SU-DHL-6 (cell line): ENCODE measurements around the gene HOXA3.

Experiments used
- H2AFZ ChIP-seq: fragments of 200-600 bp; sonication (generic); 2 replicates; pipeline ENCODE4 v1.6.1; 2014; ENCODE audit warnings: low read depth, mild to moderate bottlenecking, moderate library complexity, mixed read lengths, antibody characterized with exemption, low read length; ENCODE audit not compliant: severe bottlenecking
- H3F3A ChIP-seq: fragments of 200-600 bp; shearing (Covaris generic); 2 replicates; pipeline ENCODE4 v1.6.0; 2016; ENCODE audit warnings: antibody characterized with exemption, mild to moderate bottlenecking; ENCODE audit not compliant: insufficient read depth
- H3K27ac ChIP-seq: fragments of 200-600 bp; sonication (generic); 2 replicates; pipeline ENCODE4 v1.5.1; 2016; ENCODE audit warnings: low read depth, mild to moderate bottlenecking, low read length, moderate library complexity, mixed read lengths
- H3K27me3 ChIP-seq: fragments of 200-600 bp; sonication (generic), shearing (Covaris generic); 2 replicates; pipeline ENCODE4 v1.6.0; 2014; ENCODE audit warnings: mild to moderate bottlenecking, low read length
- H3K36me3 ChIP-seq: fragments of 200-600 bp; sonication (generic); 2 replicates; pipeline ENCODE4 v1.6.1; 2014; ENCODE audit warnings: mild to moderate bottlenecking, low read length, mixed read lengths
- H3K4me2 ChIP-seq: fragments of 300-600, 200-600 bp; shearing (Covaris generic), sonication (generic); 2 replicates; pipeline ENCODE4 v1.6.0; 2014; ENCODE audit warnings: low read length, low read depth, mild to moderate bottlenecking; ENCODE audit not compliant: poor library complexity, severe bottlenecking
- H3K4me3 ChIP-seq: fragments of 200-600 bp; sonication (generic); 2 replicates; pipeline ENCODE4 v1.5.1; 2014; ENCODE audit warnings: antibody characterized with exemption, low read length, mild to moderate bottlenecking, mixed read lengths; ENCODE audit not compliant: insufficient read depth, poor library complexity, severe bottlenecking
- H3K79me2 ChIP-seq: fragments of 200-600 bp; sonication (generic); 2 replicates; pipeline ENCODE4 v1.6.1; 2014; ENCODE audit warnings: mild to moderate bottlenecking, low read length, moderate library complexity; ENCODE audit not compliant: insufficient read depth
- H3K9ac ChIP-seq: fragments of 200-600 bp; sonication (generic); 2 replicates; pipeline ENCODE4 v1.7.0; 2014; ENCODE audit warnings: mild to moderate bottlenecking, low read length
- H3K9me2 ChIP-seq: fragments of 200-600 bp; sonication (generic); replicated peaks from 2 replicates; pipeline ENCODE4 v1.6.1; 2014; ENCODE audit warnings: low read length; ENCODE audit not compliant: insufficient read depth
- H3K9me3 ChIP-seq: fragments of 200-600 bp; sonication (generic); 2 replicates; pipeline ENCODE4 v1.6.1; 2014; ENCODE audit warnings: low read length, mixed read lengths; ENCODE audit not compliant: insufficient read depth
- H4K20me1 ChIP-seq: fragments of 200-600 bp; sonication (generic); 2 replicates; pipeline ENCODE4 v1.6.1; 2014; ENCODE audit warnings: low read depth, mild to moderate bottlenecking, antibody characterized with exemption, low read length, moderate library complexity, mixed read lengths
- CTCF ChIP-seq: fragments of 200-600 bp; sonication (generic); IDR thresholded peaks from one replicate; pipeline ENCODE4 v1.5.1; 2017; ENCODE audit warnings: antibody characterized with exemption, mild to moderate bottlenecking, low read length, moderate library complexity; ENCODE audit not compliant: insufficient read depth, poor library complexity, severe bottlenecking
- EZH2phosphoT487 ChIP-seq: fragments of 200-600 bp; sonication (generic), shearing (Covaris generic); conservative IDR thresholded peaks from 2 replicates; pipeline ENCODE4 v1.6.1; 2018; ENCODE audit warnings: mild to moderate bottlenecking, antibody characterized with exemption, low read length, moderate library complexity, mixed read lengths

HOXA3 gene

GRCh38 chr7:27103489-27104226 is 48.7 kb downstream of the HOXA3 start:
- no peak overlapping the region for H3K27ac ChIP-seq
- no peaks in the 10 kb centered on the region for H4K20me1 ChIP-seq
- TF ChIP-seq EZH2phosphoT487 (no peak), CTCF (no peak)
- no peak overlapping the region for H3K4me3 ChIP-seq
- no peaks in the 10 kb centered on the region for H3K79me2 ChIP-seq
- peaks cover 13% of the 10 kb centered on the region; the same call in 1 of the 2 replicates for H3F3A ChIP-seq
- H3K27me3 ChIP-seq, result no peaks in the 10 kb centered on the region
- H3K9me3 ChIP-seq, result no peaks in the 10 kb centered on the region
- no peak overlapping the region for H3K9ac ChIP-seq
- H3K36me3 ChIP-seq, result no peaks in the 10 kb centered on the region
- H3K4me2 ChIP-seq, result no peak overlapping the region
- no peaks in the 10 kb centered on the region for H3K9me2 ChIP-seq
- H2AFZ ChIP-seq, result no peak overlapping the region

GRCh38 chr7:27102581-27103442 is 49.6 kb downstream of the HOXA3 start, which contains the start of gene HOXA2:
TSS of gene HOXA2 (minus strand) at chr7:27102683. CDS start at chr7:27102500, 183 bp downstream.
- H3K9me2 ChIP-seq, result no peaks in the 10 kb centered on the region
- no peaks in the 10 kb centered on the region for H3K9me3 ChIP-seq
- H3K36me3 ChIP-seq, result no peaks in the 10 kb centered on the region
- TF ChIP-seq EZH2phosphoT487 (no peak), CTCF (no peak)
- peaks cover 1% of the 10 kb centered on the region; the same call in 1 of the 2 replicates for H3K79me2 ChIP-seq
- peaks cover 13% of the 10 kb centered on the region; the same call in 1 of the 2 replicates for H3F3A ChIP-seq
- no peak within 1 kb of the TSS for H2AFZ ChIP-seq
- no peak within 1 kb of the TSS for H3K4me2 ChIP-seq
- H3K27ac ChIP-seq, result no peak within 1 kb of the TSS
- no peak within 1 kb of the TSS for H3K9ac ChIP-seq
- no peaks in the 10 kb centered on the region for H3K27me3 ChIP-seq
- H3K4me3 ChIP-seq, result no peak within 1 kb of the TSS
- no peaks in the 10 kb centered on the region for H4K20me1 ChIP-seq

GRCh38 chr7:27101957-27102580 is 50.3 kb downstream of the HOXA3 start:
- no peaks in the 10 kb centered on the region for H3K27me3 ChIP-seq
- H3K9me2 ChIP-seq, result no peaks in the 10 kb centered on the region
- H3K4me2 ChIP-seq, result no peak overlapping the region
- no peak overlapping the region for H3K27ac ChIP-seq
- no peak for TF ChIP-seq CTCF
- no peak for TF ChIP-seq EZH2phosphoT487
- H2AFZ ChIP-seq, result no peak overlapping the region
- H3K9me3 ChIP-seq, result no peaks in the 10 kb centered on the region
- no peak overlapping the region for H3K9ac ChIP-seq
- peaks cover 17% of the 10 kb centered on the region; the same call in 1 of the 2 replicates for H3F3A ChIP-seq
- H3K79me2 ChIP-seq, result peaks cover 9% of the 10 kb centered on the region
- H4K20me1 ChIP-seq, result no peaks in the 10 kb centered on the region
- H3K4me3 ChIP-seq, result no peak overlapping the region
- H3K36me3 ChIP-seq, result no peaks in the 10 kb centered on the region
